ENCODE measurements around the gene ADORA2B. TPM values are rescaled to one million over a fixed set of nuclear protein-coding genes. Genes with fewer than 3 reads are reported as not detected.

Gene ADORA2B
- total RNA-seq, 1 experiment from 2014 or later, result 21.7 TPM

- Mint-ChIP-seq H3K9me3 (ENCODE audit: unreplicated experiment) (no peaks in the 10 kb centered on the region), H3K27ac (ENCODE audit: low read depth, unreplicated experiment) (no peak overlapping the region), H3K36me3 (ENCODE audit: insufficient read depth, unreplicated experiment) (peaks cover 96% of the 10 kb centered on the region), H3K4me3 (ENCODE audit: unreplicated experiment) (no peak overlapping the region), H3K27me3 (ENCODE audit: insufficient read depth, unreplicated experiment) (no peaks in the 10 kb centered on the region), H3K4me1 (ENCODE audit: insufficient read depth, unreplicated experiment) (peaks cover 10% of the 10 kb centered on the region)
- DNase-seq (ENCODE audit: unreplicated experiment), result no peak
- POLR2A ChIA-PET, result interaction anchor here (0.9 kb wide), 1 partner anchor 8 kb away, joined by 3 read pairs; the partner anchor contains the start of gene ZSWIM7
- intact Hi-C loops (cut with micrococcal nuclease), result no loop called here
- CTCF ChIA-PET, result no interaction called here
- BruUV-seq (replicated peaks), result no TSS peak
- TF ChIP-seq CTCF (IDR thresholded peaks at IDR 0.05; ENCODE audit: unreplicated experiment), result no peak
Measured at GRCh38 chr17:16007439-16007838, 62.5 kb downstream of the ADORA2B start.

GRCh38 chr17:16013943-16014407 lies 69.0 kb downstream of the ADORA2B start:
- no TSS peak for BruUV-seq (replicated peaks)
- H3K27ac Mint-ChIP-seq (ENCODE audit: low read depth, unreplicated experiment), result no peak overlapping the region
- no peak overlapping the region for H3K4me3 Mint-ChIP-seq (ENCODE audit: unreplicated experiment)
- H3K9me3 Mint-ChIP-seq (ENCODE audit: unreplicated experiment), result no peaks in the 10 kb centered on the region
- intact Hi-C loops (cut with micrococcal nuclease), result no loop called here
- POLR2A ChIA-PET, result interaction anchor here (0.6 to 5.2 kb wide), 4 partner anchors 10 to 185 kb away, joined by 3 to 22 read pairs (median 3); partner anchors contain the start of genes TTC19 and ZSWIM7
- CTCF ChIA-PET, result interaction anchor here (0.7 to 2.0 kb wide), 6 partner anchors 10 to 199 kb away, joined by 3 to 6 read pairs (median 4); no protein-coding TSS in a partner anchor
- TF ChIP-seq CTCF (IDR thresholded peaks at IDR 0.05; ENCODE audit: unreplicated experiment), result peak; percentile 46
- H3K4me1 Mint-ChIP-seq (ENCODE audit: insufficient read depth, unreplicated experiment), result peaks cover 5% of the 10 kb centered on the region
- peaks cover 86% of the 10 kb centered on the region for H3K36me3 Mint-ChIP-seq (ENCODE audit: insufficient read depth, unreplicated experiment)
- no peaks in the 10 kb centered on the region for H3K27me3 Mint-ChIP-seq (ENCODE audit: insufficient read depth, unreplicated experiment)
- DNase-seq (ENCODE audit: unreplicated experiment), result peak; percentile 71

- Mint-ChIP-seq H3K9me3 (ENCODE audit: unreplicated experiment) (no peaks in the 10 kb centered on the region), H3K4me1 (ENCODE audit: insufficient read depth, unreplicated experiment) (peaks cover 5% of the 10 kb centered on the region), H3K27me3 (ENCODE audit: insufficient read depth, unreplicated experiment) (no peaks in the 10 kb centered on the region), H3K4me3 (ENCODE audit: unreplicated experiment) (no peak overlapping the region), H3K27ac (ENCODE audit: low read depth, unreplicated experiment) (no peak overlapping the region), H3K36me3 (ENCODE audit: insufficient read depth, unreplicated experiment) (peaks cover 94% of the 10 kb centered on the region)
- BruUV-seq (replicated peaks), result no TSS peak
- POLR2A ChIA-PET, result interaction anchor here (0.6 to 2.5 kb wide), 2 partner anchors 8 to 19 kb away, joined by 3 to 9 read pairs; no protein-coding TSS in a partner anchor
- CTCF ChIA-PET, result no interaction called here
- no peak for DNase-seq (ENCODE audit: unreplicated experiment)
- no peak for TF ChIP-seq CTCF (IDR thresholded peaks at IDR 0.05; ENCODE audit: unreplicated experiment)
- intact Hi-C loops (cut with micrococcal nuclease), result no loop called here
Measured at GRCh38 chr17:16019347-16019746, 74.4 kb downstream of the ADORA2B start.

- Mint-ChIP-seq H3K9me3 (ENCODE audit: unreplicated experiment) (no peaks in the 10 kb centered on the region), H3K36me3 (ENCODE audit: insufficient read depth, unreplicated experiment) (peaks cover 98% of the 10 kb centered on the region), H3K4me1 (ENCODE audit: insufficient read depth, unreplicated experiment) (peaks cover 27% of the 10 kb centered on the region), H3K27ac (ENCODE audit: low read depth, unreplicated experiment) (no peak overlapping the region), H3K27me3 (ENCODE audit: insufficient read depth, unreplicated experiment) (no peaks in the 10 kb centered on the region), H3K4me3 (ENCODE audit: unreplicated experiment) (no peak overlapping the region)
- BruUV-seq (replicated peaks), result no TSS peak
- intact Hi-C loops (cut with micrococcal nuclease), result no loop called here
- CTCF ChIA-PET, result interaction anchor here (0.8 to 1.0 kb wide), 2 partner anchors 9 to 11 kb away, joined by 4 to 5 read pairs; no protein-coding TSS in a partner anchor
- POLR2A ChIA-PET, result interaction anchor here (0.7 kb wide), 1 partner anchor 10 kb away, joined by 3 read pairs; no protein-coding TSS in a partner anchor
- no peak for TF ChIP-seq CTCF (IDR thresholded peaks at IDR 0.05; ENCODE audit: unreplicated experiment)
- DNase-seq (ENCODE audit: unreplicated experiment), result no peak
Measured at GRCh38 chr17:16023881-16024280, 79.0 kb downstream of the ADORA2B start.

Measured in MCF 10A (cell line).